Liver (tissue), 3 donors: ENCODE measurements around the gene TAPBP.

Source experiments
- CTCF ChIP-seq: fragments of 150-350 bp; IDR thresholded peaks from 2 replicates; pipeline ENCODE4 v1.5.1; 2017; ENCODE audit warnings: improper control_type of control experiment, low read depth, low read length; ENCODE audit not compliant: missing input control
- EGR1 ChIP-seq, 2 donors: IDR thresholded peaks; 2 replicates each; pipeline ENCODE4 v1.6.1; 2016 to 2018; ENCODE audit warnings: antibody characterized with exemption in 2 of 2, low read depth in 2 of 2
- GABPA ChIP-seq, 2 donors: IDR thresholded peaks in 1 of 2; conservative IDR thresholded peaks in 1 of 2; 2 replicates each; pipeline ENCODE4 v1.6.1; 2016; ENCODE audit warnings: antibody characterized with exemption in 2 of 2, mild to moderate bottlenecking in 1 of 2, moderate library complexity in 1 of 2
- HNF4A ChIP-seq, 2 donors: conservative IDR thresholded peaks; 2 replicates each; pipeline ENCODE4 v1.6.1; 2016; ENCODE audit warnings: antibody characterized with exemption in 2 of 2, mild to moderate bottlenecking in 2 of 2
- MAX ChIP-seq: IDR thresholded peaks from 2 replicates; pipeline ENCODE4 v1.6.1; 2016; ENCODE audit warnings: antibody characterized with exemption
- RAD21 ChIP-seq, 2 donors: IDR thresholded peaks; 2 replicates each; pipeline ENCODE4 v1.6.1; 2016; ENCODE audit warnings: antibody characterized with exemption in 2 of 2, mild to moderate bottlenecking in 2 of 2
- REST ChIP-seq: IDR thresholded peaks from 2 replicates; pipeline ENCODE4 v1.6.1; 2016; ENCODE audit warnings: antibody characterized with exemption, mild to moderate bottlenecking
- RXRA ChIP-seq, 2 donors: IDR thresholded peaks; 2 replicates each; pipeline ENCODE4 v1.6.1; 2017 to 2018; ENCODE audit warnings: antibody characterized with exemption in 2 of 2, mild to moderate bottlenecking in 1 of 2
- SP1 ChIP-seq: IDR thresholded peaks from 2 replicates; pipeline ENCODE4 v1.6.1; 2018; ENCODE audit warnings: antibody characterized with exemption, mild to moderate bottlenecking
- TAF1 ChIP-seq: conservative IDR thresholded peaks from 2 replicates; pipeline ENCODE4 v1.6.1; 2016; ENCODE audit warnings: antibody characterized with exemption, mild to moderate bottlenecking
- ZBTB33 ChIP-seq: IDR thresholded peaks from 2 replicates; pipeline ENCODE4 v1.6.1; 2016; ENCODE audit warnings: antibody characterized with exemption
- donor health status: healthy.
- donor health status: healthy.

- TF ChIP-seq CTCF (no peak), EGR1 (IDR thresholded peaks at IDR 0.05; ENCODE audit: low read depth in 2 of 2) (no peak), RAD21 (IDR thresholded peaks at IDR 0.05) (no peak), REST (no peak), MAX (no peak), RXRA (IDR thresholded peaks at IDR 0.05) (no peak), GABPA (IDR thresholded peaks at IDR 0.05 in 1 of 2, conservative IDR thresholded peaks at IDR 0.05 in 1 of 2) (no peak), SP1 (no peak), HNF4A (conservative IDR thresholded peaks at IDR 0.05) (no peak), TAF1 (no peak), ZBTB33 (no peak)
Measured at GRCh38 chr6:33343953-33344611, 30.2 kb upstream of the TAPBP start.
